HCT116 (cell line): Measurements from ENCODE around the gene SHISAL1. TPM values are rescaled to one million over a fixed set of nuclear protein-coding genes. Genes with fewer than 3 reads are reported as not detected.

Source experiments
- ATAC-seq: fragments of 200-7000 bp; cut with Tn5 transposase; 2 replicates; pipeline ENCODE4 v1.9.1; 2020; ENCODE audit warnings: mild to moderate bottlenecking, moderate library complexity
- BruUV-seq: library from RNA; stranded (reverse); fragments of 400-500 nt; replicated peaks from 2 replicates; lab custom pipeline; 2021; lab: Mats Ljungman, UMichigan
- CTCF ChIA-PET: fragments of 300-600 bp; sonication (Branson Sonifier 250); formaldehyde crosslinking; loops from one replicate; lab custom pipeline; 2021; ENCODE audit warnings: antibody characterized with exemption; lab: Charles Lee
- POLR2A ChIA-PET: fragments of 300-600, 350-600 bp; sonication (Branson Sonifier 250); formaldehyde crosslinking; loops from one replicate; lab custom pipeline; 2021; ENCODE audit warnings: antibody characterized with exemption; lab: Charles Lee
- RAD21 ChIA-PET, 2 experiments: fragments of 300-600 bp; sonication (Branson Sonifier 250); formaldehyde crosslinking; loops; one replicate each; lab custom pipeline; 2023; ENCODE audit warnings: low total read pairs in 2 of 2; ENCODE audit not compliant: uncharacterized antibody in 2 of 2, unreplicated experiment in 2 of 2, low non-redundant PET in 1 of 2; lab: Charles Lee
- DNase-seq: peaks from one replicate; pipeline ENCODE4 v3.0.0-alpha.2; 2010; ENCODE audit warnings: low read depth, low spot score
- H2AFZ ChIP-seq: fragments of 200-600 bp; shearing (Covaris generic), sonication (generic); 2 replicates; pipeline ENCODE4 v1.6.1; 2017; ENCODE audit warnings: low read depth, mixed run types, mixed read lengths, antibody characterized with exemption, low read length; ENCODE audit not compliant: poor library complexity, severe bottlenecking
- H3K27ac ChIP-seq: 2 replicates; pipeline ENCODE4 v1.5.1; 2012; ENCODE audit warnings: low read depth, low read length
- H3K27me3 ChIP-seq: fragments of 200-600 bp; sonication (generic); 2 replicates; pipeline ENCODE4 v1.6.1; 2016; ENCODE audit warnings: mixed run types, low read length, mixed read lengths; ENCODE audit not compliant: insufficient read depth
- H3K36me3 ChIP-seq, 2 experiments: fragments of 200-500 bp in 1 of 2; fragments of 200-600 bp in 1 of 2; sonication (Bioruptor generic) in 1 of 2; sonication (generic) in 1 of 2; 2 replicates each; pipeline versions ENCODE4 v1.5.1 to v1.6.1; 2014 to 2016; ENCODE audit warnings: low read length in 2 of 2, inconsistent platforms in 1 of 2, mixed read lengths in 1 of 2, mixed run types in 1 of 2; ENCODE audit not compliant: insufficient read depth in 2 of 2, control insufficient read depth in 1 of 2
- H3K4me1 ChIP-seq, 2 experiments: fragments of 200-600 bp in 1 of 2; sonication (generic) in 1 of 2; 2 replicates each; pipeline versions ENCODE4 v1.5.1 to v1.6.1; 2012 to 2017; ENCODE audit warnings: low read length in 2 of 2, inconsistent platforms in 1 of 2, mild to moderate bottlenecking in 1 of 2, mixed read lengths in 1 of 2, mixed run types in 1 of 2, moderate library complexity in 1 of 2; ENCODE audit not compliant: insufficient read depth in 2 of 2, control insufficient read depth in 1 of 2
- H3K4me2 ChIP-seq: fragments of 200-600 bp; sonication (generic); 2 replicates; pipeline ENCODE4 v1.6.1; 2017; ENCODE audit warnings: mixed run types, low read length, mixed read lengths
- H3K4me3 ChIP-seq, 2 experiments: fragments of 200-600 bp in 1 of 2; sonication (generic) in 1 of 2; replicated peaks in 1 of 2; 2 replicates each; pipeline ENCODE4 v1.5.1; 2011 to 2016; ENCODE audit warnings: low read length in 2 of 2, control low read depth in 1 of 2, low read depth in 1 of 2, mild to moderate bottlenecking in 1 of 2, mixed read lengths in 1 of 2, mixed run types in 1 of 2
- H3K79me2 ChIP-seq: fragments of 200-600 bp; sonication (generic); 2 replicates; pipeline ENCODE4 v1.6.1; 2017; ENCODE audit warnings: mild to moderate bottlenecking, mixed run types, low read length, moderate library complexity, mixed read lengths; ENCODE audit not compliant: insufficient read depth
- H3K9ac ChIP-seq: fragments of 200-600 bp; sonication (generic); 2 replicates; pipeline ENCODE4 v1.6.1; 2016; ENCODE audit warnings: low read length, mixed read lengths
- H3K9me2 ChIP-seq: fragments of 200-600 bp; sonication (generic), shearing (Covaris generic); 2 replicates; pipeline ENCODE4 v1.6.1; 2017; ENCODE audit warnings: mixed run types, mild to moderate bottlenecking, moderate library complexity; ENCODE audit not compliant: insufficient read depth
- H3K9me3 ChIP-seq, 2 experiments: fragments of 200-500 bp in 1 of 2; fragments of 200-600 bp in 1 of 2; sonication (Bioruptor generic) in 1 of 2; sonication (generic) in 1 of 2; 2 replicates each; pipeline ENCODE4 v1.6.1; 2014 to 2017; ENCODE audit warnings: low read length in 2 of 2, mixed read lengths in 2 of 2, inconsistent platforms in 1 of 2, low read depth in 1 of 2, mild to moderate bottlenecking in 1 of 2, mixed run types in 1 of 2, moderate library complexity in 1 of 2; ENCODE audit not compliant: control insufficient read depth in 1 of 2, insufficient read depth in 1 of 2
- H4K20me1 ChIP-seq: fragments of 200-600 bp; sonication (generic), shearing (Covaris generic); 2 replicates; pipeline ENCODE4 v1.6.1; 2017; ENCODE audit warnings: mixed run types, mild to moderate bottlenecking, moderate library complexity; ENCODE audit not compliant: insufficient read depth
- ATF3 ChIP-seq: IDR thresholded peaks from 2 replicates; pipeline ENCODE4 v1.6.1; 2012
- CBX3 ChIP-seq: IDR thresholded peaks from 2 replicates; pipeline ENCODE4 v1.6.1; 2012; ENCODE audit warnings: low read depth
- CEBPB ChIP-seq: IDR thresholded peaks from 2 replicates; pipeline ENCODE4 v1.6.1; 2012; ENCODE audit warnings: low read depth
- CTCF ChIP-seq, 3 experiments: fragments of 200-600 bp in 1 of 3; sonication (generic) in 1 of 3; IDR thresholded peaks in 2 of 3; conservative IDR thresholded peaks in 1 of 3; 2 replicates each; pipeline ENCODE4 v1.5.1; 2012 to 2017; ENCODE audit warnings: low read depth in 2 of 3, low read length in 2 of 3, antibody characterized with exemption in 1 of 3, borderline replicate concordance in 1 of 3, control low read depth in 1 of 3, mild to moderate bottlenecking in 1 of 3, mixed read lengths in 1 of 3, mixed run types in 1 of 3, moderate library complexity in 1 of 3; ENCODE audit not compliant: insufficient read depth in 1 of 3
- EGR1 ChIP-seq: IDR thresholded peaks from 2 replicates; pipeline ENCODE4 v1.6.1; 2012; ENCODE audit warnings: low read depth
- EZH2 ChIP-seq: fragments of 200-600 bp; sonication (generic); IDR thresholded peaks from 2 replicates; pipeline ENCODE4 v1.6.1; 2017; ENCODE audit warnings: antibody characterized with exemption, mixed run types
- EZH2phosphoT487 ChIP-seq: fragments of 200-600 bp; IDR thresholded peaks from 2 replicates; pipeline ENCODE4 v1.6.1; 2018; ENCODE audit warnings: antibody characterized with exemption, borderline replicate concordance
- FOSL1 ChIP-seq: IDR thresholded peaks from 2 replicates; pipeline ENCODE4 v1.6.1; 2012; ENCODE audit warnings: low read depth
- MAX ChIP-seq: IDR thresholded peaks from 2 replicates; pipeline ENCODE4 v1.6.1; 2012
- POLR2A ChIP-seq: IDR thresholded peaks from 2 replicates; pipeline ENCODE4 v1.7.0; 2011; ENCODE audit warnings: borderline replicate concordance; ENCODE audit not compliant: insufficient read depth, insufficient read length; ENCODE audit errors: extremely low read depth
- REST ChIP-seq: IDR thresholded peaks from 2 replicates; pipeline ENCODE4 v1.6.1; 2012; ENCODE audit warnings: low read depth
- SIN3A ChIP-seq: IDR thresholded peaks from 2 replicates; pipeline ENCODE4 v1.6.1; 2012; ENCODE audit warnings: low read depth
- SP1 ChIP-seq: IDR thresholded peaks from 2 replicates; pipeline ENCODE4 v1.6.1; 2012; ENCODE audit warnings: low read depth
- SRF ChIP-seq: IDR thresholded peaks from 2 replicates; pipeline ENCODE4 v1.6.1; 2012; ENCODE audit warnings: low read depth
- ZBTB33 ChIP-seq: IDR thresholded peaks from 2 replicates; pipeline ENCODE4 v1.6.1; 2011; ENCODE audit warnings: mild to moderate bottlenecking, low read length, moderate library complexity; ENCODE audit not compliant: insufficient replicate concordance; ENCODE audit errors: extremely low read depth
- ZFX ChIP-seq: fragments of 450-650 bp; IDR thresholded peaks from 2 replicates; pipeline ENCODE4 v1.6.1; 2017
- ZNF274 ChIP-seq: fragments of 200-500 bp; sonication (Bioruptor generic); IDR thresholded peaks from 2 replicates; pipeline ENCODE4 v1.6.1; 2014; ENCODE audit warnings: mild to moderate bottlenecking, low read depth, low read length, inconsistent platforms
- intact Hi-C: fragments of 100-400 bp; cut with micrococcal nuclease; formaldehyde crosslinking; loops from 2 replicates; pipeline ENCODE4 v1.10.0; 2022
- total RNA-seq: library from RNA; stranded (reverse); gene quantifications from one replicate; pipeline ENCODE4 v1.2.1, GENCODE V29; 2021; ENCODE audit not compliant: unreplicated experiment

SHISAL1 gene
- total RNA-seq, 1 experiment from 2014 or later = not detected

- TF ChIP-seq REST = no peak
- TF ChIP-seq ZNF274 = no peak
- no peak for TF ChIP-seq FOSL1
- no peak for TF ChIP-seq CEBPB
- no peak for TF ChIP-seq SIN3A
Measured at GRCh38 chr22:44347080-44347479, 34.3 kb upstream of the SHISAL1 start (continued).

- Histone ChIP-seq H3K9ac (no peak overlapping the region), H3K4me1 (no peaks in the 10 kb centered on the region), H3K4me2 (no peak overlapping the region), H3K27ac (no peak overlapping the region), H2AFZ (no peak overlapping the region), H3K4me3 (no peak overlapping the region), H3K79me2 (no peaks in the 10 kb centered on the region), H4K20me1 (no peaks in the 10 kb centered on the region), H3K9me2 (no peaks in the 10 kb centered on the region), H3K36me3 (no peaks in the 10 kb centered on the region), H3K27me3 (peaks cover 4% of the 10 kb centered on the region; the same call in 1 of the 2 replicates), H3K9me3 (no peaks in the 10 kb centered on the region)
- ChIA-PET POLR2A (no interaction called here), RAD21 (no interaction called here), CTCF (no interaction called here)
- no TSS peak for BruUV-seq
- ATAC-seq = no peak
- no peak for DNase-seq
- TF ChIP-seq CTCF (IDR thresholded peaks at IDR 0.05 in 2 of 3, conservative IDR thresholded peaks at IDR 0.05 in 1 of 3; ENCODE audit: borderline replicate concordance in 1 of 3, insufficient read depth in 1 of 3, low read depth in 2 of 3, low read length in 2 of 3) = no peak
- no peak for TF ChIP-seq ATF3
- TF ChIP-seq SIN3A = no peak
- TF ChIP-seq EZH2 = no peak
- TF ChIP-seq FOSL1 = no peak
- no peak for TF ChIP-seq EGR1
- TF ChIP-seq EZH2phosphoT487 = no peak
- no peak for TF ChIP-seq POLR2A
- TF ChIP-seq SRF = no peak
- TF ChIP-seq CBX3 = no peak
- TF ChIP-seq MAX = no peak
- no peak for TF ChIP-seq ZBTB33
- TF ChIP-seq SP1 = no peak
- no peak for TF ChIP-seq ZFX
- intact Hi-C loops = no loop called here
Measured at GRCh38 chr22:44345872-44346271, 33.1 kb upstream of the SHISAL1 start.
